Muscle layer of duodenum (tissue), 2 donors: Measurements from ENCODE around the gene FOXO1.
A peak's percentile ranks its signal among the peaks of the same experiment; 100 is the strongest.

Source experiments
- H3K27ac ChIP-seq: one replicate; pipeline ENCODE4 v1.7.0; 2013; ENCODE audit warnings: mild to moderate bottlenecking, low read length
- H3K27me3 ChIP-seq: one replicate; pipeline ENCODE4 v1.7.0; 2013; ENCODE audit warnings: low read depth, mild to moderate bottlenecking, control low read depth, low read length
- H3K36me3 ChIP-seq, 2 donors: one replicate each; pipeline ENCODE4 v1.7.0; 2013; ENCODE audit warnings: low read length in 2 of 2, control low read depth in 1 of 2, mild to moderate bottlenecking in 1 of 2; ENCODE audit not compliant: insufficient read depth in 2 of 2, control insufficient read depth in 1 of 2
- H3K4me1 ChIP-seq, 2 donors: one replicate each; pipeline ENCODE4 v1.7.0; 2013; ENCODE audit warnings: low read length in 2 of 2, mild to moderate bottlenecking in 2 of 2, control low read depth in 1 of 2, moderate library complexity in 1 of 2; ENCODE audit not compliant: insufficient read depth in 2 of 2, control insufficient read depth in 1 of 2
- H3K4me3 ChIP-seq, 2 donors: one replicate each; pipeline ENCODE4 v1.7.0; 2013; ENCODE audit warnings: low read length in 2 of 2, low read depth in 1 of 2, mild to moderate bottlenecking in 1 of 2
- H3K9me3 ChIP-seq, 2 donors: one replicate each; pipeline ENCODE4 v1.7.0; 2013; ENCODE audit warnings: low read length in 2 of 2, control low read depth in 1 of 2, mild to moderate bottlenecking in 1 of 2; ENCODE audit not compliant: control insufficient read depth in 1 of 2
- donor health status: healthy.

The FOXO1 gene

DNA sequence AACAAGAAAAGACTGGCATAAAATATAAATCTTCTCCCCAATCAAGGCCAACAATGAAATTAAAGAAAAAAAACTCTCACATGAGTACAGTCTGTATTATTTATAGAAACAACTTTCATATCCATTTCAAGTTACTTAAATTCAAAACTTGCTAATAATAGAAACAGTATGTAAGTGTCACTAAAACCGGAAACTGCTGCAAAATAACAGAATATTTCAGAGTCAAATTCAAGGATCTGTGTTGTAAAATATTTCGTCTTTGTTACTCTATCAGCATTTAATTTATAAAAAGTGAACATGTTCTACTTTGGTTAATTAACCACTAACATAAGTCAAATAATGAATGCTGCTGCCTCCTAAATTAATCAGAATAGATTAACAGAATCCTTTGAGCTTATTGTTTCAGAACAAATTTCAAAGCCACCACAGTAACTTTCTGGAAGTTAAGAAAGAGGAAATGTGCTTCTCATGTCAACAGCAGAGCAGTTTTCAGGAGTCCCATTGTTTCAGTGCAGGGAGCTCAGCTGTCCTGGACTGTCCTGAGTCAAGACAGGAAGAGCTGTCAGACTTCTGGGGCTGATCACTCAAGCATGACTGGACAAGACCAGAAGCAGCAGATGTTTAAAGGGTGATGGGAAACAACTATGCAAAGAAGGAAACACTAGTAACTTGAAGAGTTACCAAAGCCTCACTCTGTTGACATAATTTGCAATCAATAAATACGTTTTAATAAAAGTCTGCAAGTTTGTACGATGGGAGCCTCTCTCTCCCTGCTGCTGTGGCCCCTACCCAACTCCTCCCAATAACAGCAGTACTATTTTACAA lies 76.9 kb downstream of the FOXO1 start:
- peaks cover 16 to 48% of the 10 kb centered on the region in 2 donors for H3K4me1 ChIP-seq
- no peaks in the 10 kb centered on the region for H3K9me3 ChIP-seq
- H3K36me3 ChIP-seq: no peaks in the 10 kb centered on the region
- no peaks in the 10 kb centered on the region for H3K27me3 ChIP-seq
- H3K27ac ChIP-seq: peak overlapping the region; percentile 25
- no peak overlapping the region for H3K4me3 ChIP-seq

DNA sequence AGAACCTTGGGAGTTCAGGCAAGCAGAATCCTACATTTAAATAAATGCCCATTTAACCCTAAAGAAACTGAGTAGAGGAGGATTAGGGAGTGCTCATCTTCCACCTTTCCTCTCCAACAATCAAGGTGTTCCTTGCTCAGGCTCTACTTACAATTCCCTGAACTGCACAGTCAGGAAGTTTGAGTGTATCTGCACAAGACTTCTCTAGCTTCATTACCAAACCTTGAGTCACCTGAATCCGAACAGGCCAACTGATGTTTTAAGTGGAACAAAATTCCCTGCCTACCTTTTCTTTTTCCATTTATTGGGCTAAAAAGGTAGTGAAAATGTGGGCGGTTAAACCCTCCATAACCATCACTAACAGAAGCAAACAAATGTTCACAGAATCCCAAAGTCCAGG lies 78.3 kb downstream of the FOXO1 start:
- peaks cover 16 to 48% of the 10 kb centered on the region in 2 donors for H3K4me1 ChIP-seq
- peaks cover 0 to 4% of the 10 kb centered on the region in 2 donors for H3K9me3 ChIP-seq
- H3K27ac ChIP-seq: no peak overlapping the region
- H3K27me3 ChIP-seq: no peaks in the 10 kb centered on the region
- H3K36me3 ChIP-seq: no peaks in the 10 kb centered on the region
- H3K4me3 ChIP-seq: no peak overlapping the region

DNA sequence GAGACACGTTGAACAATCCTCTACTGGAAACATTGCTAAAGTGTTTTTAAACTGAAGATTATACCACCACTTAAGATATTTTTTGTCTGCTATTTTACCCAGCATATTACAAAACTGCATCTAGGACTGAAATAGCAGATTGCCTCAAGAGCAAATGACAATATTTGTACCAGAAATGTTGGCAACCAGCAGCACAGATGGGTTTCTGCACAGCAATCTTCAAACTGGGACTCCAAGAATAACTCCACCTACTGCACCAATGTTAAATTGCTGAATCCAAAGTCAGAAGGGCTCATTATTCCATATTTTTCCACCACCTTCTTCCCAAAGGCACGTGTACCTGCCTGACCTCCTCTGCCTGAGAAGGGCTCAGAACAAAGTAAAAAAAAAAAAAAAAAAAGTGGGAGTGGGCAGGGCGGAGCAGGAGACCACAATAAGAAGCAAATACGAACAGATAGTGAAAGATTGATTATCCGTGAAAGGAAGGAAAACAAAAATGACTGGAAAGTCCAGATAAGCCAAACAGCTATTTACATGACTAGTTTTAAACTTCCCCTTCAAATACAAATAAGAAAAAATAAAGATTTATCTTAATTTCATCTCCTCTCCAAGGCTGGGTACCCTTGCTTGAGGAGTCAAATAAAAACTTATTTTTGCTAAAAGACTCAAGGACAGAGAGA lies 79.4 kb downstream of the FOXO1 start:
- Histone ChIP-seq H3K4me1 (peaks cover 16 to 48% of the 10 kb centered on the region in 2 donors), H3K36me3 (no peaks in the 10 kb centered on the region), H3K27me3 (no peaks in the 10 kb centered on the region), H3K27ac (no peak overlapping the region), H3K9me3 (peaks cover 0 to 7% of the 10 kb centered on the region in 2 donors), H3K4me3 (no peak overlapping the region)

DNA sequence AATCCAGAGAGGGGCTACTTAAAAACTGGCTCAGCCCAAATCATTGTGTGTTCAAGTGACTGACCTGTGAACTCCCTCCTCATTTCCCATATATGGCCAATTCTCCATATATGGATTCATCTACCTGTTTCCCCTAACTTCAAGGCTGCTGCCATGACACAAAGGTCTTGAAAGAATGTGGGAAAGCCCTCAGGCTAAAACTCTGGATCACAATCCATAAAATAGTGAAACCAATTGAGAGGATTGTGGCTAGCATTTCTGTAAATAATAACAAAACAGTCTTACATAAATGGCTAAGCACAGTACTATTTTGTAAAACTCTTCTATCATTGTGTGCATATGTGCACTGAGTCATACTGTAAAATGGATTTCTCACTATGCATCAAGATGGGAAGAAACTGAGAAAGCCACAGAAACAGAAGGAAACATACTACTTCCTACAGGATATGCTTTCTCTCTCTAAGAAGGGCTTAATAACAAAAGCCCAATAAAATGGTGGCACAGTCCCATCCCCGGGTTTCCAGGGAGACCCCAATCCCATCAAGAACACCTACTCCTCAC lies 80.5 kb downstream of the FOXO1 start:
- Histone ChIP-seq H3K4me1 (peaks cover 16 to 49% of the 10 kb centered on the region in 2 donors), H3K9me3 (peaks cover 0 to 7% of the 10 kb centered on the region in 2 donors), H3K27ac (no peak overlapping the region), H3K27me3 (no peaks in the 10 kb centered on the region), H3K4me3 (no peak overlapping the region), H3K36me3 (no peaks in the 10 kb centered on the region)

DNA sequence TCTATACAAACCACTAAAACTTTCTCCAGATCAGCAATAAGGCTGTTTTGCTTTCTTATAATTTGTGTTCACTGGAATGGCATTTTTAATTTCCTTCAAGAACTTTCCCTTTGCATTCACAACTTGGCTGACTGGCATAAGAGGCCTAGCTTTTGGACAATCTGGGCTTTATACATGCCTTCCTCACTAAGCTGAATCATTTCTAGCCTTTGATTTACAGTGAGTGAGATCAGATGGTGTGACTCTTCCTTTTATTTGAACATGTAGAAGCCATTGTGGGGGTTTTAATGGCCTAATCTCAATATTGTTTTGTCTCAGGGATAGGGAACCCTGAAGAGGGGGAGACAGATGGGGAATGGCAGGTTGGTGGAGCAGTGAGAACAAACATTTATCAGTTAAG lies 82.7 kb downstream of the FOXO1 start:
- Histone ChIP-seq H3K4me1 (peaks cover 8 to 48% of the 10 kb centered on the region in 2 donors), H3K36me3 (no peaks in the 10 kb centered on the region), H3K4me3 (no peak overlapping the region), H3K27me3 (no peaks in the 10 kb centered on the region), H3K9me3 (peaks cover 0 to 7% of the 10 kb centered on the region in 2 donors), H3K27ac (no peak overlapping the region)

DNA sequence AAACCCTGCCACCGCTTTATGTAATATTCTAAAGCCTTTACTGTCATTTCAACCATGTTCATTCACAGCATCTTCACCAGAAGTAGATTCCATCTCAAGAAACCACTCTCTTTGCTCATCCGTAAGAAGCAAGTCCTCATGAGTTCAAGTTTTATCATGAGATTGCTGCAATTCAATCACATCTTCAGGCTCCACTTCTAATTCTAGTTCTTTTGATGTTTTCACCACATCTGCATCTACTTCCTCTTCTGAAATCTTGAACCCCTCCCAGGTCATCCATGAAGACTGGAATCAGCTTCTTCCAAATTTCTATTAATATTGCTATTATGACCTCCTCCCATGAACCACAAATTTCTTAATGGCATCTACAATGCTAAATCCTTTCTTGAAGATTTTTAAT lies 83.9 kb downstream of the FOXO1 start:
- no peak overlapping the region for H3K4me3 ChIP-seq
- H3K27ac ChIP-seq: no peak overlapping the region
- peaks cover 16 to 52% of the 10 kb centered on the region in 2 donors for H3K4me1 ChIP-seq
- peaks cover 0 to 7% of the 10 kb centered on the region in 2 donors for H3K9me3 ChIP-seq
- H3K36me3 ChIP-seq: no peaks in the 10 kb centered on the region
- no peaks in the 10 kb centered on the region for H3K27me3 ChIP-seq

DNA sequence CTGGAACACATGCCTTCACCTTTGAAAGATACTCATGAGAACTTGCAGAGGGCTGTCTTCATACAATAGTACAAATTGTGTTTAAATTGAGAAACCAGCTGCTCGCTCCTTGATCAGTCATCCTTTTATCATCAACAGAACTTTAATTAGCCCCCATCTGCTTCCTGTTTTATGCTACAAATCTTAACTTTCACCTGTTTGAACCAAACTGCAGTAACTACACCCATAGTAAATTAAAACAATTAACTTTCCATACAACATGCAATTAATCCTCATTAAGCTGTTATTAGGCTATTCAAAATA lies 85.2 kb downstream of the FOXO1 start:
- Histone ChIP-seq H3K4me1 (peaks cover 18 to 46% of the 10 kb centered on the region in 2 donors), H3K27ac (no peak overlapping the region), H3K9me3 (peaks cover 0 to 7% of the 10 kb centered on the region in 2 donors), H3K27me3 (no peaks in the 10 kb centered on the region), H3K36me3 (no peaks in the 10 kb centered on the region), H3K4me3 (no peak overlapping the region)

DNA sequence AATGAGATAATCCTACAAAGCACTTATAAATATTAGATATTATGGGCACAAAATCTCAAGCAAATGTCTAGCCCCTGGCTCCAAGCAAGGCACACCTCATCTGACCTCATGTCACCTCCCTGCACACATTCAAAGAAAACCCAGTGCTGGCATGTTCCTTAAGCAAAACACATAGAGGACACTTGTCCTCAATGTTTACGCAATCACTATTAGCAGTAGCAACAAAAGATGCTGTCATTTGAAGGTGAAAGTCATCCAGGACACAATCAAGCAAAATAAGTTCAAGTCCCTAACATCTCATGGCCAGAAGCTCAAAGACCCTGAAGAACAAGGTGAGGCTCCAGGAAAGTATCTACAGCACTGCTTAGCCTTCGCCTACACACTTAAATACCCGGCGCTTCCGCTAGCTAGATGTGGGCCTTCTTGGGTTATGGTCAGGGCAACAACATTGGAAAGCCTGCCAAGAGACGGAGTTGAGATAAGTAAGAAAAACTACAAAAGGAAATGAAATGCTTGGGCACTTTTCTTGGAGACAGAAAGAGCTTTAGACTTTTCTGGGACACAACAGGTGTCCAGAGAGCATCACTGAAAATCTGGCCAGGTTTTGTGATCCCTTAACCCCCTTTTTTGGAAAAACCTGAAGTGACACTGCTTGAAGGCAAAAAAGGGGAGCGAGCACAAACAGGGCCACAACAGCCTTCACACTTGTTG lies 85.7 kb downstream of the FOXO1 start:
- Histone ChIP-seq H3K4me3 (no peak overlapping the region), H3K27ac (no peak overlapping the region), H3K36me3 (no peaks in the 10 kb centered on the region), H3K4me1 (peaks cover 13 to 41% of the 10 kb centered on the region in 2 donors), H3K9me3 (peaks cover 0 to 7% of the 10 kb centered on the region in 2 donors), H3K27me3 (no peaks in the 10 kb centered on the region)

DNA sequence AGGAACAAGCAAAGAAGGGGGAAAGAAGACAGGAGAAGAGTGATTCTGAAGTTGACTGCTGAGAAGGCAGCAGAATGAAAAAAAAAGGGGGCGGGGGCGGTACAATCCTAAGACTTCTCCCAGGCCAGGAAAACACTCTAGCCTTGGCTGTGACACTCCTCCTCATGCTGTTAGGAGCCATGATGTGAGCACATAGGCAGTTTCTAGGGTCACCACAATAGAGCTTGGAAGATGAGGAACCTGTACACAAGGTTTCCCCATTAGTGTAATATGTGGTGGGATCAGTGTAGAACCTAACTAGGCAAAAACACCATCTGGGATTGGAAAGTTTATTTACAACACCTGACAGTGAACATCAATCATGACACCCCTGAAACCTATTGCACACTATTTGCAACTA lies 86.9 kb downstream of the FOXO1 start:
- Histone ChIP-seq H3K27me3 (no peaks in the 10 kb centered on the region), H3K9me3 (peaks cover 0 to 7% of the 10 kb centered on the region in 2 donors), H3K4me3 (no peak overlapping the region), H3K4me1 (peaks cover 10 to 36% of the 10 kb centered on the region in 2 donors), H3K27ac (no peak overlapping the region), H3K36me3 (no peaks in the 10 kb centered on the region)

DNA sequence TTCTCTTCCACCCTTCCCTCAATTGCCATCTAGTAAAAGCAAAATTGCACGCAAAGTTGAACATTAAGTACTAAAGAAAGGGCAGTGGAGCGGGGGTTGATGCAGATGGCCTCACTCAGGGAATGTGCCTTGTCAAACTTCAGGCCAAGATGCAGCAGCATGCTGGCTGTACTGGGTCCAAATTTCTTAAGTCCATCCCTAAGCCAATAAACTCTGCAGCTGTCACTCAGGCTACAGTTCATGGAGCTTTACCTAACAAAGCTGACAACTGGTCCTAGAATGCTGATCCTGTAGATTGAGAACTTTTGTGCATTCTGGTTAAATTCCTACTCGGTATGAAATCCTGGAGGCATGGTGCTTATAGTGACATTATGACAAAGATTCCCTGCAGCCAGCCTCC lies 88.4 kb downstream of the FOXO1 start:
- H3K9me3 ChIP-seq: peaks cover 0 to 2% of the 10 kb centered on the region in 2 donors
- H3K4me1 ChIP-seq: peaks cover 10 to 39% of the 10 kb centered on the region in 2 donors
- no peaks in the 10 kb centered on the region for H3K36me3 ChIP-seq
- H3K27ac ChIP-seq: no peak overlapping the region
- H3K27me3 ChIP-seq: no peaks in the 10 kb centered on the region
- no peak overlapping the region for H3K4me3 ChIP-seq

DNA sequence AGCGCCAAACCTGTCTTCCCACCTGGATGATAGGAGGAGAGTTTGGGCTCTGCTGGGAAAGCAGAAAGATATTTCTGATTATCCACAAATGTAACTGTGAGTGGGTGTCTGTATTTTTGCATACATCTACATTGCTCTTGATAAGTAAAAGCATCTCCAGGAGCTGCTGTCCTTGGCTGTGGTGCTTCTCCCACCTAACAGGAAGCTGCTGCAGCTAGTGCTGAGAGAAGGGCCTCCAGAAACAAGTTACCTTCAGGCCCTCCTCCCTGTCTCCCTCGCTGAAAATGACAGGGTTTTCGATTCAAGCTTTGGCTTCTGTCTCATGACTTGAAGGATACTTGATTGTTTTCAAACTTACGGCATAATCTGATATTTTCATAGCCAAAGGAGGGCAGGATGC lies 90.1 kb downstream of the FOXO1 start:
- no peaks in the 10 kb centered on the region for H3K27me3 ChIP-seq
- H3K36me3 ChIP-seq: no peaks in the 10 kb centered on the region
- no peak overlapping the region for H3K4me3 ChIP-seq
- H3K9me3 ChIP-seq: no peaks in the 10 kb centered on the region
- peaks cover 10 to 39% of the 10 kb centered on the region in 2 donors for H3K4me1 ChIP-seq
- H3K27ac ChIP-seq: no peak overlapping the region
